Transverse colon (tissue), 4 donors: ENCODE results near the gene LY86. TPM values are rescaled to one million over a fixed set of nuclear protein-coding genes. Genes with fewer than 3 reads are reported as not detected.
"Not testable (repeated sequence)": the region's sequence is repeated elsewhere in the genome, so short reads cannot be mapped to it uniquely, and the experiment has no call there.

Experiments
- DNase-seq: peaks from one replicate; pipeline ENCODE4 v3.0.0-alpha.2; 2019
- H3K27ac ChIP-seq, 4 donors: fragments of 200-600 bp; sonication (generic); 2 replicates each; pipeline ENCODE4 v1.5.1; 2016 to 2018; ENCODE audit warnings: inconsistent platforms in 4 of 4
- H3K27me3 ChIP-seq: fragments of 200-600 bp; sonication (generic); 2 replicates; pipeline ENCODE4 v1.5.1; 2017; ENCODE audit warnings: inconsistent platforms
- H3K36me3 ChIP-seq, 4 donors: fragments of 200-600 bp; sonication (generic); 2 replicates each; pipeline ENCODE4 v1.5.1; 2017 to 2019; ENCODE audit warnings: inconsistent platforms in 4 of 4
- H3K4me1 ChIP-seq, 4 donors: fragments of 200-600 bp; sonication (generic); 2 replicates each; pipeline ENCODE4 v1.5.1; 2017 to 2020; ENCODE audit warnings: inconsistent platforms in 4 of 4
- H3K4me3 ChIP-seq, 4 donors: fragments of 200-600 bp; sonication (generic); 1 replicate in 1 of 4; 2 replicates in 3 of 4; pipeline versions ENCODE4 v1.5.1 to v1.6.1; 2017 to 2019; ENCODE audit warnings: inconsistent platforms in 4 of 4
- H3K9me3 ChIP-seq, 2 donors: fragments of 200-600 bp; sonication (generic); 2 replicates each; pipeline ENCODE4 v1.5.1; 2017 to 2019; ENCODE audit warnings: inconsistent platforms in 2 of 2
- EP300 ChIP-seq: sonication (generic); formaldehyde crosslinking; IDR thresholded peaks from one replicate; pipeline ENCODE4 v1.6.1; 2017; ENCODE audit warnings: antibody characterized with exemption, low read depth
- POLR2A ChIP-seq: fragments of 450-650 bp; IDR thresholded peaks from one replicate; pipeline ENCODE4 v1.6.1; 2016; ENCODE audit warnings: antibody characterized with exemption, mild to moderate bottlenecking, moderate library complexity
- POLR2AphosphoS5 ChIP-seq, 3 donors: sonication (generic); formaldehyde crosslinking; IDR thresholded peaks; one replicate each; pipeline ENCODE4 v1.6.1; 2016; ENCODE audit warnings: antibody characterized with exemption in 3 of 3
- WGBS, 2 donors: methylation state at CpG; one replicate each; pipeline ENCODE4 v1.1.5; 2018; ENCODE audit warnings: low coverage in 1 of 2; 5-methylcytosine and 5-hydroxymethylcytosine counted together
- in situ Hi-C, 4 donors: fragments of 200-750 bp; cut with MboI; loops; one replicate each; pipeline versions ENCODE4 v1.15.0 to v1.15.1; 2017; ENCODE audit warnings: low sequenced_read_pairs in 3 of 4, low pct_ligation_motif_present in 1 of 4, low pct_unique_long_range_greater_than_20kb in 1 of 4
- intact Hi-C: fragments of 100-400 bp; cut with DNase I; formaldehyde crosslinking; loops from one replicate; pipeline ENCODE4 v1.15.1; 2023; ENCODE audit warnings: low total_unique reads
- total RNA-seq, 4 donors: library from RNA; depleted of rRNA; stranded (reverse); fragments of >200 nt; gene quantifications; one replicate each; pipeline ENCODE4 v1.1.0, GENCODE V29; 2016
- TF ChIP-seq, protein P1 (sequence below), 5 experiments: fragments of 200-600 bp in 3 of 5; fragments of 450-650 bp in 2 of 5; sonication (generic) in 3 of 5; IDR thresholded peaks; 1 replicate in 2 of 5; 2 replicates in 3 of 5; pipeline ENCODE4 v1.5.1; 2016 to 2017; ENCODE audit warnings: antibody characterized with exemption in 5 of 5, inconsistent platforms in 3 of 5, mild to moderate bottlenecking in 2 of 5, moderate library complexity in 1 of 5

Gene LY86
- total RNA-seq, 4 donors from 2014 or later, result 10.0 TPM; not detected in 3

DNA sequence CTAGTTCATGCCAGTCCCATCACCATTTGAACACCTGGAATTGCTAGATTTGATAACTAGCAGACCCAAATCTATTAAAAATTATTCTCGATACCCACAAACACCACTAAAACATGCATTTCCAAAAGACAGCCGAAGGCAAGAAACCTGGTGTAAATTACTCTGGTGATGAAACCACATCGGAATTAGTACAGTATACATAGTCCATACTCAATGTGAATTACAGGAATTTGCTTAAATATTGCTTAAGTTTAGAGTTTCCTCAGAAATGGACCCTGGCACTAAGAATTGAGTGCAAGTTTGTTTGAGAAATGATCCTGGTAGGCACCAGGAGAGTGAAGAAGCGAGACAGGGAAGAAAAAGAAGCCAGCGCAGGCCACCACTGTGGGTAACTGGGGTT lies 13.7 kb downstream of the LY86 start:
- TF ChIP-seq POLR2A (no peak), EP300 (no peak), POLR2AphosphoS5 (IDR thresholded peaks at IDR 0.05) (no peak)
- TF ChIP-seq, protein P1, sequence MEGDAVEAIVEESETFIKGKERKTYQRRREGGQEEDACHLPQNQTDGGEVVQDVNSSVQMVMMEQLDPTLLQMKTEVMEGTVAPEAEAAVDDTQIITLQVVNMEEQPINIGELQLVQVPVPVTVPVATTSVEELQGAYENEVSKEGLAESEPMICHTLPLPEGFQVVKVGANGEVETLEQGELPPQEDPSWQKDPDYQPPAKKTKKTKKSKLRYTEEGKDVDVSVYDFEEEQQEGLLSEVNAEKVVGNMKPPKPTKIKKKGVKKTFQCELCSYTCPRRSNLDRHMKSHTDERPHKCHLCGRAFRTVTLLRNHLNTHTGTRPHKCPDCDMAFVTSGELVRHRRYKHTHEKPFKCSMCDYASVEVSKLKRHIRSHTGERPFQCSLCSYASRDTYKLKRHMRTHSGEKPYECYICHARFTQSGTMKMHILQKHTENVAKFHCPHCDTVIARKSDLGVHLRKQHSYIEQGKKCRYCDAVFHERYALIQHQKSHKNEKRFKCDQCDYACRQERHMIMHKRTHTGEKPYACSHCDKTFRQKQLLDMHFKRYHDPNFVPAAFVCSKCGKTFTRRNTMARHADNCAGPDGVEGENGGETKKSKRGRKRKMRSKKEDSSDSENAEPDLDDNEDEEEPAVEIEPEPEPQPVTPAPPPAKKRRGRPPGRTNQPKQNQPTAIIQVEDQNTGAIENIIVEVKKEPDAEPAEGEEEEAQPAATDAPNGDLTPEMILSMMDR (IDR thresholded peaks at IDR 0.05), result no peak
- intact Hi-C loops, result no loop called here
- H3K27ac ChIP-seq, result no peak overlapping the region
- no peaks in the 10 kb centered on the region for H3K9me3 ChIP-seq
- H3K27me3 ChIP-seq, result peaks cover 5% of the 10 kb centered on the region
- in situ Hi-C loops, result no loop called here
- 90 to 95% methylated on average over 5 of the region's 5 CpGs for WGBS, 2 donors
- H3K4me3 ChIP-seq, result no peak overlapping the region
- peaks cover 0 to 9% (median 0%) of the 10 kb centered on the region in 4 donors for H3K4me1 ChIP-seq
- DNase-seq, result no peak
- H3K36me3 ChIP-seq, result no peaks in the 10 kb centered on the region

DNA sequence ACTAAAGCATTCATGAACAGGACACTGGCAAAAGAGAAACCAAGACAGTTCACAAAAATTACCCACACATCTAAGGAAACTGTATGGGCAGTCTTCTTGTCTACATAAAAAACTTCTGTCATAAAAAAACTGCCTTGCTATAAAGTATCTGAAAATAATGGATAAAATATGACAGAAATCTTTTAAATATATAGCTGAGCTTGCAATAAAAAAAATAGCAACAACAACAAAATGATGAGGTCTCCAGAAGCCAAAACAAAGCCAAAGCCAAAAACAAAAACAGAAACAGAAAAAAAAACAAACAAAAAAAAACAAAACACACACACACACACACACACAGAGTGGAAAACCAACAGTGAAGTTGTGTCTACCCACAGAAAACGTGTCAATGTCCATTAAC lies 14.8 kb downstream of the LY86 start:
- Histone ChIP-seq H3K36me3 (no peaks in the 10 kb centered on the region), H3K4me3 (no peak overlapping the region), H3K27ac (no peak overlapping the region), H3K9me3 (no peaks in the 10 kb centered on the region), H3K27me3 (peaks cover 5% of the 10 kb centered on the region), H3K4me1 (peaks cover 0 to 9% (median 0%) of the 10 kb centered on the region in 4 donors)
- no peak for DNase-seq
- WGBS, 2 donors, result 89 to 96% methylated on average over 1 of the region's 1 CpG
- TF ChIP-seq EP300, result no peak
- intact Hi-C loops (no loop called here), in situ Hi-C loops (no loop called here)

DNA sequence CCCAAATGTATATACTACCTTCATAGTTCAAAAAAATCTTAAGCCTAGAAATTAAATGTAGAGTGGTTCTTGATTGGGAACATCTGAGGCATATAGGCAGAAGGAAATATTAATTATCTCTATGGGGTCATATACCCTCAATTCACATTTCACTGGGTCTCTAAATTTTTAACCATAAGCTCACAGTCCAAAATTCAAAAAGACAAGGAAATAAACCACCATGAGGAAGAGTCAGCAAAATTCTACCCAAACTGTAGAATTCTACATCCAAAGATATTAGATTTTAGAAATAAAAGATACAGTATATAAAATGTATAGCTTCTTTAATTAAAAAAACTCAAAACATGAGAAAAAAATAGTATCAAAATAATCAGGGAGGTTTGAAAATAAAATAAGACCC lies 15.5 kb downstream of the LY86 start:
- Histone ChIP-seq H3K27ac (no peak overlapping the region), H3K9me3 (no peaks in the 10 kb centered on the region), H3K27me3 (peaks cover 5% of the 10 kb centered on the region), H3K36me3 (no peaks in the 10 kb centered on the region), H3K4me1 (peaks cover 0 to 8% (median 0%) of the 10 kb centered on the region in 4 donors), H3K4me3 (no peak overlapping the region)
- DNase-seq, result no peak
- in situ Hi-C loops, result no loop called here
- intact Hi-C loops, result no loop called here
- TF ChIP-seq POLR2A, result no peak
- no peak for TF ChIP-seq POLR2AphosphoS5 (IDR thresholded peaks at IDR 0.05)
- no peak for TF ChIP-seq EP300
- TF ChIP-seq, protein P1 (IDR thresholded peaks at IDR 0.05), result no peak

GRCh38 chr6:6604566-6604965 lies 16.0 kb downstream of the LY86 start:
- no peaks in the 10 kb centered on the region for H3K9me3 ChIP-seq
- peaks cover 5% of the 10 kb centered on the region for H3K27me3 ChIP-seq
- 58 to 62% methylated on average over 3 of the region's 3 CpGs for WGBS, 2 donors
- no peak for DNase-seq
- TF ChIP-seq, protein P1 (IDR thresholded peaks at IDR 0.05), result no peak
- TF ChIP-seq EP300, result no peak
- TF ChIP-seq POLR2AphosphoS5 (IDR thresholded peaks at IDR 0.05), result no peak
- no peak overlapping the region for H3K4me3 ChIP-seq
- no peaks in the 10 kb centered on the region for H3K36me3 ChIP-seq
- intact Hi-C loops (no loop called here), in situ Hi-C loops (no loop called here)
- peaks cover 0 to 2% (median 0%) of the 10 kb centered on the region in 4 donors for H3K4me1 ChIP-seq
- no peak overlapping the region for H3K27ac ChIP-seq

- intact Hi-C loops (no loop called here), in situ Hi-C loops (no loop called here)
- WGBS, 2 donors, result 70 to 89% methylated on average over 4 to 13 of the region's 13 CpGs
Observed at GRCh38 chr6:6605873-6606272, 17.4 kb downstream of the LY86 start.

DNA sequence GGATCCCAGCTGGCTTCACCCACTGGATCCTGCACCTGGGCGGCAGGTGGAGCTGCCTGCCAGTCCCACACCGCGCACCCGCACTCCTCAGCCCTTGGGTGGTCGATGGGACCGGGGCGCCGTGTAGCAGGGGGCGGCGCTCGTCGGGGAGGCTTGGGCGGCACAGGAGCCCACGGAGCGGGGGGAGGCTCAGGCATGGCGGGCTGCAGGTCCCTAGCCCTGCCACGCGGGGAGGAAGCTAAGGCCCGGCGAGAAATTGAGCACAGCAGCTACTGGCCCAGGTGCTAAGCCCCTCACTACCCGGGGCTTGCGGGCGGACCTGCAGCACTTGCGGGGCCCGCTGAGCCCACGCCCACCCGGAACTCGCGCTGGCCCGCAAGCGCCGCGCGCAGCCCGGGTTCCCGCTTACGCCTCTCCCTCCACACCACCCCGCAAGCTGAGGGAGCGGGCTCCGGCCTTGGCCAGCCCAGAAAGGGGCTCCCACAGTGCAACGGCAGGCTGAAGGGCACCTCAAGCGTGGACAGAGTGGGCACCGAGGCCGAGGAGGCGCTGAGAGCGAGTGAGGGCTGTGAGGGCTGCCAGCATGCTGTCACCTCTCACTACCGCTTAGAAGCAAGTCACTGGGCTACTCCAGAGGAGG lies 18.0 kb downstream of the LY86 start:
- H3K27me3 ChIP-seq, intact Hi-C loops, H3K4me1 ChIP-seq, in situ Hi-C loops, H3K36me3 ChIP-seq, H3K9me3 ChIP-seq, H3K27ac ChIP-seq, DNase-seq, H3K4me3 ChIP-seq: not testable (repeated sequence)
- 93% methylated on average over 33 of the region's 47 CpGs; no CpG with 5 or more reads in 1 of the 2 donors for WGBS, 2 donors

More at GRCh38 chr6:6605873-6606272, 17.4 kb downstream of the LY86 start:
- H3K4me1 ChIP-seq, result no peaks in the 10 kb centered on the region
- H3K4me3 ChIP-seq, result no peak overlapping the region
- no peaks in the 10 kb centered on the region for H3K9me3 ChIP-seq
- H3K27me3 ChIP-seq, result peaks cover 5% of the 10 kb centered on the region
- H3K27ac ChIP-seq, result no peak overlapping the region
- TF ChIP-seq POLR2A (no peak), EP300 (no peak), POLR2AphosphoS5 (IDR thresholded peaks at IDR 0.05) (no peak)
- TF ChIP-seq, protein P1 (IDR thresholded peaks at IDR 0.05), result no peak
- no peak for DNase-seq
- no peaks in the 10 kb centered on the region for H3K36me3 ChIP-seq
